HepG2 (cell line): ENCODE data around the gene ZFYVE28. TPM values are rescaled to one million over a fixed set of nuclear protein-coding genes. Genes with fewer than 3 reads are reported as not detected.

ENCODE experiments used
- E2F5 ChIP-seq: sonication (generic); formaldehyde crosslinking; conservative IDR thresholded peaks from 2 replicates; pipeline ENCODE4 v1.4.0; 2020; ENCODE audit warnings: missing genetic modification reagents
- EHMT2 ChIP-seq: fragments of 200-600 bp; sonication (generic); IDR thresholded peaks from 2 replicates; pipeline ENCODE4 v1.7.0; 2017; ENCODE audit warnings: antibody characterized with exemption, low read depth, low read length, borderline replicate concordance
- EP300 ChIP-seq, 3 experiments: sonication (generic) in 1 of 3; formaldehyde crosslinking in 1 of 3; IDR thresholded peaks; 2 replicates each; pipeline versions ENCODE4 v1.5.1 to v1.6.1; 2011 to 2020; ENCODE audit warnings: low read depth in 2 of 3, low read length in 2 of 3, borderline replicate concordance in 1 of 3, improper control_type of control experiment in 1 of 3, mild to moderate bottlenecking in 1 of 3, missing genetic modification reagents in 1 of 3, moderate library complexity in 1 of 3
- HNF4G ChIP-seq, 2 experiments: sonication (generic) in 1 of 2; formaldehyde crosslinking in 1 of 2; IDR thresholded peaks; 2 replicates each; pipeline versions ENCODE4 v1.4.0 to v1.6.1; 2011 to 2020; ENCODE audit warnings: borderline replicate concordance in 2 of 2, low read depth in 2 of 2, mild to moderate bottlenecking in 2 of 2, low read length in 1 of 2, missing genetic modification reagents in 1 of 2, moderate library complexity in 1 of 2
- LCORL ChIP-seq, 2 experiments: fragments of 450-650 bp in 1 of 2; sonication (generic) in 1 of 2; formaldehyde crosslinking in 1 of 2; IDR thresholded peaks; 2 replicates each; pipeline versions ENCODE4 v1.5.0 to v1.6.1; 2017 to 2020; ENCODE audit warnings: antibody characterized with exemption in 1 of 2, missing genetic modification reagents in 1 of 2
- MEIS1 ChIP-seq: sonication (generic); formaldehyde crosslinking; IDR thresholded peaks from 2 replicates; pipeline ENCODE4 v1.9.0; 2021; ENCODE audit warnings: mild to moderate bottlenecking, missing genetic modification reagents, moderate library complexity, borderline replicate concordance
- MIXL1 ChIP-seq: IDR thresholded peaks from 2 replicates; pipeline ENCODE4 v1.6.1; 2016
- NFE2 ChIP-seq: sonication (generic); formaldehyde crosslinking; IDR thresholded peaks from 2 replicates; pipeline ENCODE4 v1.4.0; 2020; ENCODE audit warnings: missing genetic modification reagents
- PHF8 ChIP-seq: sonication (generic); formaldehyde crosslinking; IDR thresholded peaks from 2 replicates; pipeline ENCODE4 v1.5.0; 2020; ENCODE audit warnings: missing genetic modification reagents
- POLR2G ChIP-seq: fragments of 200-400 bp; formaldehyde crosslinking; IDR thresholded peaks from 2 replicates; pipeline ENCODE4 v1.6.1; 2018; ENCODE audit warnings: mild to moderate bottlenecking, low read depth, low read length, moderate library complexity
- REPIN1 ChIP-seq: sonication (generic); formaldehyde crosslinking; IDR thresholded peaks from 2 replicates; pipeline ENCODE4 v1.8.0; 2022; ENCODE audit warnings: missing genetic modification reagents, low read depth, mild to moderate bottlenecking, borderline replicate concordance
- SIX4 ChIP-seq: sonication (generic); formaldehyde crosslinking; IDR thresholded peaks from 2 replicates; pipeline ENCODE4 v1.4.0; 2020; ENCODE audit warnings: missing genetic modification reagents
- SNAPC2 ChIP-seq: sonication (generic); formaldehyde crosslinking; IDR thresholded peaks from 2 replicates; pipeline ENCODE4 v1.8.1; 2022; ENCODE audit warnings: mild to moderate bottlenecking, missing genetic modification reagents
- STAT5B ChIP-seq: sonication (generic); formaldehyde crosslinking; IDR thresholded peaks from 2 replicates; pipeline ENCODE4 v1.4.0; 2020; ENCODE audit warnings: missing genetic modification reagents
- TCF7L2 ChIP-seq: IDR thresholded peaks from 2 replicates; pipeline ENCODE4 v1.6.1; 2011; ENCODE audit warnings: mild to moderate bottlenecking, low read depth, low read length, moderate library complexity
- TOE1 ChIP-seq: sonication (generic); formaldehyde crosslinking; IDR thresholded peaks from 2 replicates; pipeline ENCODE4 v1.4.0; 2020; ENCODE audit warnings: mild to moderate bottlenecking, missing genetic modification reagents
- ZBTB20 ChIP-seq: sonication (generic); formaldehyde crosslinking; IDR thresholded peaks from 2 replicates; pipeline ENCODE4 v1.8.1; 2023; ENCODE audit warnings: missing genetic modification reagents, low read depth, mild to moderate bottlenecking, borderline replicate concordance
- ZBTB26 ChIP-seq: IDR thresholded peaks from 2 replicates; pipeline ENCODE4 v1.6.1; 2016; ENCODE audit warnings: missing compliant biosample characterization, missing genetic modification reagents, borderline replicate concordance
- ZFY ChIP-seq: sonication (generic); formaldehyde crosslinking; IDR thresholded peaks from 2 replicates; pipeline ENCODE4 v1.4.0; 2020; ENCODE audit warnings: missing genetic modification reagents
- ZIK1 ChIP-seq: sonication (generic); formaldehyde crosslinking; IDR thresholded peaks from 2 replicates; pipeline ENCODE4 v1.5.0; 2020; ENCODE audit warnings: mild to moderate bottlenecking, low read depth, missing genetic modification reagents, borderline replicate concordance
- ZNF446 ChIP-seq: sonication (generic); formaldehyde crosslinking; IDR thresholded peaks from 2 replicates; pipeline ENCODE4 v1.5.0; 2020; ENCODE audit warnings: mild to moderate bottlenecking, missing genetic modification reagents
- ZNF564 ChIP-seq: sonication (generic); formaldehyde crosslinking; IDR thresholded peaks from 2 replicates; pipeline ENCODE4 v1.8.1; 2023; ENCODE audit warnings: mild to moderate bottlenecking, missing genetic modification reagents
- ZNF589 ChIP-seq: sonication (generic); formaldehyde crosslinking; conservative IDR thresholded peaks from 2 replicates; pipeline ENCODE4 v1.8.0; 2022; ENCODE audit warnings: mild to moderate bottlenecking, moderate library complexity, missing genetic modification reagents
- ZNF674 ChIP-seq: sonication (generic); formaldehyde crosslinking; IDR thresholded peaks from 2 replicates; pipeline ENCODE4 v1.5.0; 2020; ENCODE audit warnings: low read depth, mild to moderate bottlenecking, missing genetic modification reagents
- ZNF768 ChIP-seq: sonication (generic); formaldehyde crosslinking; IDR thresholded peaks from 2 replicates; pipeline ENCODE4 v1.4.0; 2020; ENCODE audit warnings: missing genetic modification reagents
- polyA plus RNA-seq, 8 experiments: library from polyadenylated mRNA; depleted of rRNA in 3 of 8; stranded (reverse) in 7 of 8; unstranded in 1 of 8; fragments of >200 nt; fragmentation: Illumina TruSeq in 4 of 8; extraction: Trizol in 4 of 8; gene quantifications; 2 replicates each; pipeline versions ENCODE4 v1.2.1 to v1.2.3, GENCODE V29; 2011 to 2016; ENCODE audit warnings: low read depth in 4 of 8, missing spikeins in 1 of 8, mixed read lengths in 1 of 8; ENCODE audit not compliant: insufficient read depth in 1 of 8
- total RNA-seq, 5 experiments: library from RNA; depleted of rRNA; stranded (reverse); fragments of >200 nt; fragmentation: Illumina TruSeq; extraction: Trizol; gene quantifications; 2 replicates each; pipeline ENCODE4 v1.2.3, GENCODE V29; 2016; ENCODE audit warnings: low read depth in 1 of 5
- TF ChIP-seq, protein P1 (sequence below): sonication (generic); formaldehyde crosslinking; conservative IDR thresholded peaks from 2 replicates; pipeline ENCODE4 v1.8.1; 2023; ENCODE audit warnings: missing genetic modification reagents

ZFYVE28 gene
- total and polyA plus RNA-seq, 2 of the 13 experiments (the other 11 are each of a cell fraction or from before 2014, with no cell fraction given) = 0.12 to 0.22 TPM

DNA sequence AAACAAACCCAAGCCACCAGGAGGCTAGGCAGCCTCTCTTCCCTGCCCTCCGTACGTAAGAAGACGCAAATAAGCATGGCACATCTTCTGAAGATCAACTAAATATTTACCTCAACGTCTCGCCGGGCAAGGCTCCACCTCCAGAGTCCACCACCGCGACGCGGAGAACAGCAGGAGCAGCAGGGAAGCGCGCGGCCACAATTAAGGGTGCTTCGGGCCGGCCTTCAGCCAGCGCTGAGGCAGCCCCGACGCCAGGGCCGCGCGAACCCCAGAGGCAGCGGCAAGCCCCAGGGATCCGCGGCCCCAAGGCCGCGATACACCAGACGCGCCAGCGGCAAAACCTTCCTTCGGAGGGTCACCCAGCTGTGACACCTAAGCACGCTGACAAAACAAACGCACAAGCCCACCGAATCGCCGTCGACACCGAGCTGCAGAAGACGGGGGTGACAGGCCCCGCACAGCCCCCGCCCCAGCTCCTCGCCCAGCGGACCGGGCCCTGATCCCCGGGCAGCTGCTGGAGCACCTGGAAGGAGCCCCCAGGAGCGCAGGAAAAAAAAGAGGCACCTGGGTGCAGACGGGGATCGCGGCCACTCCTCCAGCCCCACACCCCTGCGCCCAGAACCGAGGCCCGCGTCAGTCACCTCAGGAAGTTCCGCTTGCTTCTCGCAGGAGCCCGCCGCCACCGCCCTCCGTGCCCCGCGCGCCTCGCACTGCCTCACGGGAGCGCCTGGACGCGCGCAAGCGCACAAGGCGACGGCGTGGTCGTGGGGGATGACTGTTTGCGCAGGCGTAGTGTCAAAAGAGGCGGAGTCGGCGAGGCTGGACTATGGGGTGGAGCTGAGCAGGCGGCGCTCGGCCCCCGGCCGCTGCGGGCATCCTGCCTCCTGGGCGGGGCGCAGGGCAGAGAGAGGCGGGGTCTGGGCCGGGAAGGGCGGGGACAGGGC lies 176.8 kb downstream of the ZFYVE28 start, which contains the start of the genes HAUS3 and POLN (continued):
- TF ChIP-seq POLR2G (peak; percentile 89), SIX4 (CRISPR knock-in tag) (no peak), NFE2 (CRISPR knock-in tag) (no peak), STAT5B (CRISPR knock-in tag) (no peak), ZNF768 (CRISPR knock-in tag) (0 out of 2 replicates have a peak, but pooled peaks have one; percentile 54), EHMT2 (no peak), SNAPC2 (CRISPR knock-in tag) (no peak), REPIN1 (CRISPR knock-in tag) (no peak), MEIS1 (CRISPR knock-in tag) (peak; percentile 78; the same call in 1 of the 2 replicates), ZBTB20 (CRISPR knock-in tag) (no peak), ZNF446 (CRISPR knock-in tag) (no peak), ZFY (CRISPR knock-in tag) (peak; percentile 90), ZIK1 (CRISPR knock-in tag) (no peak; the same call in 1 of the 2 replicates), PHF8 (CRISPR knock-in tag) (peak; percentile 91), LCORL (IDR thresholded peaks at IDR 0.05) (no peak), LCORL (CRISPR knock-in tag; IDR thresholded peaks at IDR 0.05) (no peak; the same call in 1 of the 2 replicates), ZNF564 (0 out of 2 replicates have a peak, but pooled peaks have one; percentile 28), E2F5 (CRISPR knock-in tag) (peak; percentile 97), ZBTB26 (CRISPR knock-in tag) (no peak), EP300 (IDR thresholded peaks at IDR 0.05; ENCODE audit: low read depth in 2 of 2, low read length in 2 of 2) (no peak), EP300 (CRISPR knock-in tag; IDR thresholded peaks at IDR 0.05; ENCODE audit: borderline replicate concordance) (no peak), ZNF674 (CRISPR knock-in tag) (0 out of 2 replicates have a peak, but pooled peaks have one; percentile 32), HNF4G (IDR thresholded peaks at IDR 0.05; ENCODE audit: borderline replicate concordance, low read depth, low read length) (no peak), HNF4G (CRISPR knock-in tag; IDR thresholded peaks at IDR 0.05; ENCODE audit: borderline replicate concordance, low read depth) (no peak), MIXL1 (CRISPR knock-in tag) (no peak), ZNF589 (CRISPR knock-in tag) (no peak), TOE1 (CRISPR knock-in tag) (no peak), TCF7L2 (no peak)
- TF ChIP-seq, protein P1, sequence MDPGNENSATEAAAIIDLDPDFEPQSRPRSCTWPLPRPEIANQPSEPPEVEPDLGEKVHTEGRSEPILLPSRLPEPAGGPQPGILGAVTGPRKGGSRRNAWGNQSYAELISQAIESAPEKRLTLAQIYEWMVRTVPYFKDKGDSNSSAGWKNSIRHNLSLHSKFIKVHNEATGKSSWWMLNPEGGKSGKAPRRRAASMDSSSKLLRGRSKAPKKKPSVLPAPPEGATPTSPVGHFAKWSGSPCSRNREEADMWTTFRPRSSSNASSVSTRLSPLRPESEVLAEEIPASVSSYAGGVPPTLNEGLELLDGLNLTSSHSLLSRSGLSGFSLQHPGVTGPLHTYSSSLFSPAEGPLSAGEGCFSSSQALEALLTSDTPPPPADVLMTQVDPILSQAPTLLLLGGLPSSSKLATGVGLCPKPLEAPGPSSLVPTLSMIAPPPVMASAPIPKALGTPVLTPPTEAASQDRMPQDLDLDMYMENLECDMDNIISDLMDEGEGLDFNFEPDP (CRISPR knock-in tag) = no peak
